GM23338 (cell line): ENCODE results near the gene ITIH3. TPM values are rescaled to one million over a fixed set of nuclear protein-coding genes. Genes with fewer than 3 reads are reported as not detected.

Source experiments
- ATAC-seq: fragments of 200-7000 bp; cut with Tn5 transposase; 3 replicates; pipeline ENCODE4 v1.9.1; 2020
- DNase-seq: peaks from one replicate; pipeline ENCODE4 v3.0.0-alpha.2; 2015; ENCODE audit warnings: low spot score
- H2AFZ ChIP-seq: fragments of 200-600 bp; sonication (generic); 2 replicates; pipeline ENCODE4 v1.8.0; 2016; ENCODE audit warnings: antibody characterized with exemption, mild to moderate bottlenecking, moderate library complexity
- H3F3A ChIP-seq: fragments of 200-600 bp; sonication (generic); replicated peaks from 2 replicates; pipeline ENCODE4 v1.8.0; 2017; ENCODE audit warnings: antibody characterized with exemption, mixed run types, low read depth
- H3K27ac ChIP-seq: fragments of 200-600 bp; sonication (generic); 2 replicates; pipeline ENCODE4 v1.6.1; 2016; ENCODE audit warnings: low read depth
- H3K27me3 ChIP-seq: fragments of 200-600 bp; sonication (generic); 2 replicates; pipeline ENCODE4 v1.8.0; 2016; ENCODE audit warnings: mild to moderate bottlenecking, mixed run types, moderate library complexity; ENCODE audit not compliant: insufficient read depth
- H3K36me3 ChIP-seq: fragments of 200-600 bp; sonication (generic); 2 replicates; pipeline ENCODE4 v1.8.0; 2016; ENCODE audit warnings: mild to moderate bottlenecking; ENCODE audit not compliant: insufficient read depth
- H3K4me1 ChIP-seq: fragments of 200-600 bp; sonication (generic); 2 replicates; pipeline ENCODE4 v1.8.0; 2016; ENCODE audit warnings: mild to moderate bottlenecking, moderate library complexity; ENCODE audit not compliant: insufficient read depth
- H3K4me2 ChIP-seq: fragments of 200-600 bp; sonication (generic); 2 replicates; pipeline ENCODE4 v1.7.1; 2017; ENCODE audit warnings: mixed run types
- H3K4me3 ChIP-seq: fragments of 200-600 bp; sonication (generic); 2 replicates; pipeline ENCODE4 v1.6.1; 2016; ENCODE audit warnings: mixed run types
- H3K79me2 ChIP-seq: fragments of 200-600 bp; sonication (generic); replicated peaks from 2 replicates; pipeline ENCODE4 v1.8.0; 2017; ENCODE audit warnings: mild to moderate bottlenecking; ENCODE audit not compliant: insufficient read depth
- H3K9me2 ChIP-seq: fragments of 200-600 bp; sonication (generic); 2 replicates; pipeline ENCODE4 v1.8.0; 2017; ENCODE audit not compliant: insufficient read depth
- H4K20me1 ChIP-seq: fragments of 200-600 bp; sonication (generic); replicated peaks from 2 replicates; pipeline ENCODE4 v1.8.0; 2017; ENCODE audit warnings: mild to moderate bottlenecking; ENCODE audit not compliant: insufficient read depth
- H3K27ac Mint-ChIP-seq: 2 replicates; pipeline ENCODE4 v1.8.0; 2020; ENCODE audit warnings: inconsistent platforms, mild to moderate bottlenecking, moderate library complexity, mixed read lengths
- H3K27me3 Mint-ChIP-seq: 3 replicates; pipeline ENCODE4 v1.8.0; 2022; ENCODE audit warnings: low read depth, mild to moderate bottlenecking, moderate library complexity, mixed read lengths, inconsistent platforms; ENCODE audit not compliant: insufficient read depth, poor library complexity
- H3K36me3 Mint-ChIP-seq: 3 replicates; pipeline ENCODE4 v1.8.0; 2021; ENCODE audit warnings: low read depth, mild to moderate bottlenecking, inconsistent platforms, moderate library complexity, mixed read lengths
- H3K4me1 Mint-ChIP-seq: 3 replicates; pipeline ENCODE4 v1.8.0; 2020; ENCODE audit warnings: mild to moderate bottlenecking, inconsistent platforms, mixed read lengths
- H3K4me3 Mint-ChIP-seq: 3 replicates; pipeline ENCODE4 v1.8.0; 2021; ENCODE audit warnings: moderate library complexity, mild to moderate bottlenecking, inconsistent platforms, mixed read lengths
- H3K9me3 Mint-ChIP-seq: 3 replicates; pipeline ENCODE4 v1.8.0; 2020; ENCODE audit warnings: moderate library complexity, mild to moderate bottlenecking, inconsistent platforms, mixed read lengths
- CREB1 ChIP-seq: fragments of 250-450 bp; sonication (Bioruptor Pico); IDR thresholded peaks from 2 replicates; pipeline ENCODE4 v1.5.0; 2020; ENCODE audit warnings: low read depth, mild to moderate bottlenecking, moderate library complexity
- ETS1 ChIP-seq: IDR thresholded peaks from 2 replicates; pipeline ENCODE4 v1.6.1; 2016; ENCODE audit warnings: antibody characterized with exemption
- EZH2 ChIP-seq: fragments of 200-600 bp; sonication (generic); IDR thresholded peaks from one replicate; pipeline ENCODE4 v1.8.0; 2017; ENCODE audit warnings: antibody characterized with exemption, mild to moderate bottlenecking, low read depth; ENCODE audit not compliant: unreplicated experiment
- EZH2phosphoT487 ChIP-seq: fragments of 200-600 bp; sonication (generic); IDR thresholded peaks from one replicate; pipeline ENCODE4 v1.8.1; 2018; ENCODE audit warnings: antibody characterized with exemption; ENCODE audit not compliant: unreplicated experiment
- JUNB ChIP-seq: IDR thresholded peaks from one replicate; pipeline ENCODE4 v1.6.1; 2016; ENCODE audit warnings: antibody characterized with exemption; ENCODE audit not compliant: unreplicated experiment
- NANOG ChIP-seq: IDR thresholded peaks from 2 replicates; pipeline ENCODE4 v1.6.1; 2016; ENCODE audit warnings: antibody characterized with exemption, borderline replicate concordance
- POLR2AphosphoS5 ChIP-seq: IDR thresholded peaks from 2 replicates; pipeline ENCODE4 v1.6.1; 2016; ENCODE audit warnings: antibody characterized with exemption, low read depth
- REST ChIP-seq: IDR thresholded peaks from one replicate; pipeline ENCODE4 v1.6.1; 2018; ENCODE audit warnings: antibody characterized with exemption; ENCODE audit not compliant: unreplicated experiment
- STAT1 ChIP-seq: IDR thresholded peaks from one replicate; pipeline ENCODE4 v1.6.1; 2016; ENCODE audit warnings: antibody characterized with exemption; ENCODE audit not compliant: unreplicated experiment
- ZNF114 ChIP-seq: fragments of 250-450 bp; sonication (Bioruptor Pico); IDR thresholded peaks from 2 replicates; pipeline ENCODE4 v1.5.0; 2020; ENCODE audit warnings: mild to moderate bottlenecking, moderate library complexity
- ZNF331 ChIP-seq: fragments of 250-450 bp; sonication (Bioruptor Pico); IDR thresholded peaks from 2 replicates; pipeline ENCODE4 v1.5.0; 2020; ENCODE audit warnings: low read depth, mild to moderate bottlenecking, moderate library complexity
- polyA plus RNA-seq: library from polyadenylated mRNA; unstranded; fragments of >200 nt; fragmentation: Nextera tagmentation; extraction: Ambion mirVana; gene quantifications from 2 replicates; pipeline ENCODE4 v1.2.1, GENCODE V29; 2016
- total RNA-seq: library from RNA; depleted of rRNA; stranded (reverse); fragments of >200 nt; shearing (Covaris generic); gene quantifications from 2 replicates; pipeline ENCODE4 v1.2.3, GENCODE V29; 2014
- TF ChIP-seq, protein P1 (sequence below), 2 experiments: fragments of 200-600 bp in 1 of 2; sonication (generic) in 1 of 2; conservative IDR thresholded peaks; 2 replicates each; pipeline versions ENCODE4 v1.5.1 to v1.6.1; 2016 to 2017; ENCODE audit warnings: antibody characterized with exemption in 2 of 2, low read depth in 2 of 2, mild to moderate bottlenecking in 2 of 2, moderate library complexity in 1 of 2
- TF ChIP-seq, protein P2 (sequence below): fragments of 250-450 bp; sonication (Bioruptor Pico); IDR thresholded peaks from 2 replicates; pipeline ENCODE4 v1.5.0; 2020; ENCODE audit warnings: mild to moderate bottlenecking, moderate library complexity

ITIH3 gene
- total and polyA plus RNA-seq, 2 experiments from 2014 or later, result not detected

- H3K27me3 Mint-ChIP-seq, result peaks cover 29% of the 10 kb centered on the region
- Histone ChIP-seq H3K4me1 (no peaks in the 10 kb centered on the region), H2AFZ (0 out of 2 replicates have a peak overlapping the region, but pooled peaks have one; percentile 52), H3K27ac (no peak overlapping the region), H3K36me3 (no peaks in the 10 kb centered on the region), H4K20me1 (no peaks in the 10 kb centered on the region), H3F3A (no peaks in the 10 kb centered on the region), H3K4me3 (no peak overlapping the region), H3K27me3 (no peaks in the 10 kb centered on the region), H3K9me2 (no peaks in the 10 kb centered on the region), H3K79me2 (no peaks in the 10 kb centered on the region), H3K4me2 (no peak overlapping the region)
- no peak overlapping the region for H3K4me3 Mint-ChIP-seq
- ATAC-seq (no peak), DNase-seq (no peak)
- H3K27ac Mint-ChIP-seq, result no peak overlapping the region
- TF ChIP-seq EZH2phosphoT487 (no peak), JUNB (no peak), POLR2AphosphoS5 (no peak), STAT1 (no peak), EZH2 (no peak), ETS1 (no peak), CREB1 (no peak), NANOG (no peak), ZNF331 (CRISPR knock-in tag) (no peak), REST (no peak), ZNF114 (CRISPR knock-in tag) (no peak)
- TF ChIP-seq, protein P1, sequence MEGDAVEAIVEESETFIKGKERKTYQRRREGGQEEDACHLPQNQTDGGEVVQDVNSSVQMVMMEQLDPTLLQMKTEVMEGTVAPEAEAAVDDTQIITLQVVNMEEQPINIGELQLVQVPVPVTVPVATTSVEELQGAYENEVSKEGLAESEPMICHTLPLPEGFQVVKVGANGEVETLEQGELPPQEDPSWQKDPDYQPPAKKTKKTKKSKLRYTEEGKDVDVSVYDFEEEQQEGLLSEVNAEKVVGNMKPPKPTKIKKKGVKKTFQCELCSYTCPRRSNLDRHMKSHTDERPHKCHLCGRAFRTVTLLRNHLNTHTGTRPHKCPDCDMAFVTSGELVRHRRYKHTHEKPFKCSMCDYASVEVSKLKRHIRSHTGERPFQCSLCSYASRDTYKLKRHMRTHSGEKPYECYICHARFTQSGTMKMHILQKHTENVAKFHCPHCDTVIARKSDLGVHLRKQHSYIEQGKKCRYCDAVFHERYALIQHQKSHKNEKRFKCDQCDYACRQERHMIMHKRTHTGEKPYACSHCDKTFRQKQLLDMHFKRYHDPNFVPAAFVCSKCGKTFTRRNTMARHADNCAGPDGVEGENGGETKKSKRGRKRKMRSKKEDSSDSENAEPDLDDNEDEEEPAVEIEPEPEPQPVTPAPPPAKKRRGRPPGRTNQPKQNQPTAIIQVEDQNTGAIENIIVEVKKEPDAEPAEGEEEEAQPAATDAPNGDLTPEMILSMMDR (conservative IDR thresholded peaks at IDR 0.05; ENCODE audit: low read depth in 2 of 2), result no peak
- TF ChIP-seq, protein P2, sequence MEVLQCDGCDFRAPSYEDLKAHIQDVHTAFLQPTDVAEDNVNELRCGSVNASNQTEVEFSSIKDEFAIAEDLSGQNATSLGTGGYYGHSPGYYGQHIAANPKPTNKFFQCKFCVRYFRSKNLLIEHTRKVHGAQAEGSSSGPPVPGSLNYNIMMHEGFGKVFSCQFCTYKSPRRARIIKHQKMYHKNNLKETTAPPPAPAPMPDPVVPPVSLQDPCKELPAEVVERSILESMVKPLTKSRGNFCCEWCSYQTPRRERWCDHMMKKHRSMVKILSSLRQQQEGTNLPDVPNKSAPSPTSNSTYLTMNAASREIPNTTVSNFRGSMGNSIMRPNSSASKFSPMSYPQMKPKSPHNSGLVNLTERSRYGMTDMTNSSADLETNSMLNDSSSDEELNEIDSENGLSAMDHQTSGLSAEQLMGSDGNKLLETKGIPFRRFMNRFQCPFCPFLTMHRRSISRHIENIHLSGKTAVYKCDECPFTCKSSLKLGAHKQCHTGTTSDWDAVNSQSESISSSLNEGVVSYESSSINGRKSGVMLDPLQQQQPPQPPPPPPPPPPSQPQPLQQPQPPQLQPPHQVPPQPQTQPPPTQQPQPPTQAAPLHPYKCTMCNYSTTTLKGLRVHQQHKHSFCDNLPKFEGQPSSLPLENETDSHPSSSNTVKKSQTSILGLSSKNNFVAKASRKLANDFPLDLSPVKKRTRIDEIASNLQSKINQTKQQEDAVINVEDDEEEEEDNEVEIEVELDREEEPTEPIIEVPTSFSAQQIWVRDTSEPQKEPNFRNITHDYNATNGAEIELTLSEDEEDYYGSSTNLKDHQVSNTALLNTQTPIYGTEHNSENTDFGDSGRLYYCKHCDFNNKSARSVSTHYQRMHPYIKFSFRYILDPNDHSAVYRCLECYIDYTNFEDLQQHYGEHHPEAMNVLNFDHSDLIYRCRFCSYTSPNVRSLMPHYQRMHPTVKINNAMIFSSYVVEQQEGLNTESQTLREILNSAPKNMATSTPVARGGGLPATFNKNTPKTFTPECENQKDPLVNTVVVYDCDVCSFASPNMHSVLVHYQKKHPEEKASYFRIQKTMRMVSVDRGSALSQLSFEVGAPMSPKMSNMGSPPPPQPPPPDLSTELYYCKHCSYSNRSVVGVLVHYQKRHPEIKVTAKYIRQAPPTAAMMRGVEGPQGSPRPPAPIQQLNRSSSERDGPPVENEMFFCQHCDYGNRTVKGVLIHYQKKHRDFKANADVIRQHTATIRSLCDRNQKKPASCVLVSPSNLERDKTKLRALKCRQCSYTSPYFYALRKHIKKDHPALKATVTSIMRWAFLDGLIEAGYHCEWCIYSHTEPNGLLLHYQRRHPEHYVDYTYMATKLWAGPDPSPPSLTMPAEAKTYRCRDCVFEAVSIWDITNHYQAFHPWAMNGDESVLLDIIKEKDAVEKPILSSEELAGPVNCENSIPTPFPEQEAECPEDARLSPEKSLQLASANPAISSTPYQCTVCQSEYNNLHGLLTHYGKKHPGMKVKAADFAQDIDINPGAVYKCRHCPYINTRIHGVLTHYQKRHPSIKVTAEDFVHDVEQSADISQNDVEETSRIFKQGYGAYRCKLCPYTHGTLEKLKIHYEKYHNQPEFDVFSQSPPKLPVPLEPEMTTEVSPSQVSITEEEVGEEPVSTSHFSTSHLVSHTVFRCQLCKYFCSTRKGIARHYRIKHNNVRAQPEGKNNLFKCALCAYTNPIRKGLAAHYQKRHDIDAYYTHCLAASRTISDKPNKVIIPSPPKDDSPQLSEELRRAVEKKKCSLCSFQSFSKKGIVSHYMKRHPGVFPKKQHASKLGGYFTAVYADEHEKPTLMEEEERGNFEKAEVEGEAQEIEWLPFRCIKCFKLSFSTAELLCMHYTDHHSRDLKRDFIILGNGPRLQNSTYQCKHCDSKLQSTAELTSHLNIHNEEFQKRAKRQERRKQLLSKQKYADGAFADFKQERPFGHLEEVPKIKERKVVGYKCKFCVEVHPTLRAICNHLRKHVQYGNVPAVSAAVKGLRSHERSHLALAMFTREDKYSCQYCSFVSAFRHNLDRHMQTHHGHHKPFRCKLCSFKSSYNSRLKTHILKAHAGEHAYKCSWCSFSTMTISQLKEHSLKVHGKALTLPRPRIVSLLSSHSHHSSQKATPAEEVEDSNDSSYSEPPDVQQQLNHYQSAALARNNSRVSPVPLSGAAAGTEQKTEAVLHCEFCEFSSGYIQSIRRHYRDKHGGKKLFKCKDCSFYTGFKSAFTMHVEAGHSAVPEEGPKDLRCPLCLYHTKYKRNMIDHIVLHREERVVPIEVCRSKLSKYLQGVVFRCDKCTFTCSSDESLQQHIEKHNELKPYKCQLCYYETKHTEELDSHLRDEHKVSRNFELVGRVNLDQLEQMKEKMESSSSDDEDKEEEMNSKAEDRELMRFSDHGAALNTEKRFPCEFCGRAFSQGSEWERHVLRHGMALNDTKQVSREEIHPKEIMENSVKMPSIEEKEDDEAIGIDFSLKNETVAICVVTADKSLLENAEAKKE (CRISPR knock-in tag), result no peak
- no peaks in the 10 kb centered on the region; the same call in 2 of the 3 replicates for H3K4me1 Mint-ChIP-seq
- no peaks in the 10 kb centered on the region for H3K9me3 Mint-ChIP-seq
- H3K36me3 Mint-ChIP-seq, result no peaks in the 10 kb centered on the region; the same call in 2 of the 3 replicates
These were observed 5.5 kb upstream of the ITIH3 start for GRCh38 chr3:52788890-52789745.
